Vagina (tissue), 2 donors: Measurements from ENCODE around the gene FADS6.

ENCODE experiments used
- POLR2A ChIP-seq, 2 donors: fragments of 450-650 bp; IDR thresholded peaks; one replicate each; pipeline ENCODE4 v1.6.1; 2017; ENCODE audit warnings: antibody characterized with exemption in 2 of 2, mild to moderate bottlenecking in 2 of 2, moderate library complexity in 2 of 2
- POLR2AphosphoS5 ChIP-seq, 2 donors: sonication (generic); formaldehyde crosslinking; IDR thresholded peaks; one replicate each; pipeline ENCODE4 v1.9.0; 2017; ENCODE audit warnings: antibody characterized with exemption in 2 of 2, mild to moderate bottlenecking in 2 of 2, low read depth in 1 of 2; ENCODE audit not compliant: insufficient read depth in 1 of 2
- TF ChIP-seq, protein P1 (sequence below), 3 experiments: fragments of 450-650 bp in 2 of 3; fragments of 200-600 bp in 1 of 3; sonication (generic) in 1 of 3; IDR thresholded peaks; one replicate each; pipeline ENCODE4 v1.5.1; 2017 to 2019; ENCODE audit warnings: antibody characterized with exemption in 3 of 3, mild to moderate bottlenecking in 2 of 3, moderate library complexity in 2 of 3

DNA sequence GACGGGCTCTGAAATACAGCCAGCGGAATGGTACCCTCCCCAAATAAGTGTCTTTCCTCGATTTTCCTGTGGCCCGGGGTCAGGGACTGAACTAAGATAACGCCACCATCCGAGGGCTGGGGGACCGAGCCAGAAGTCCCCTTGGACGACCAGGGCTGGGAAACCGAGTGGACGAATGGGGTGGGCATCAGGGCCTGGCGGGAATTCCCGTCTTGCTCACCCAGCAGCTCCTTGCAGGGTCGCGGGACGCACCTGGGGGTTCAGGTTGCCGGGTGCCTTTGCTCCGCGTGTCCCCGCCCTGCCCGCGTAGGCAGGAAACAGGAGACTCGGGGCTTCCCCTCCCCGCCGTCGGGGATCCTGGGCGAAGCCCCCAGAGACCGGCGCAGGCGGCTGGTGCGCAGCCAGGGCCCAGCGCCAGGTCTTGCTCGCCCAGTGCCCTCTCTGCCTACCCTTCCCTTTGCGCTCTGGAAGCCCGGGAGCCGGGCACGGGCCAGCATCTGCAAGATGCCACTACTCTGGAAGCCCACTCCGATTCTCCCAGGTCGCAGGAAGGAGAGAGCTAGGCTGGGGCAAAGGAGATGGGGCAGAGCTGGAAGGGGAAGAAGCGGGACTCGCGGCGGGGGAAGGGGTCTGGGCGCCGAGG lies 33.1 kb downstream of the FADS6 start:
- TF ChIP-seq, protein P1, sequence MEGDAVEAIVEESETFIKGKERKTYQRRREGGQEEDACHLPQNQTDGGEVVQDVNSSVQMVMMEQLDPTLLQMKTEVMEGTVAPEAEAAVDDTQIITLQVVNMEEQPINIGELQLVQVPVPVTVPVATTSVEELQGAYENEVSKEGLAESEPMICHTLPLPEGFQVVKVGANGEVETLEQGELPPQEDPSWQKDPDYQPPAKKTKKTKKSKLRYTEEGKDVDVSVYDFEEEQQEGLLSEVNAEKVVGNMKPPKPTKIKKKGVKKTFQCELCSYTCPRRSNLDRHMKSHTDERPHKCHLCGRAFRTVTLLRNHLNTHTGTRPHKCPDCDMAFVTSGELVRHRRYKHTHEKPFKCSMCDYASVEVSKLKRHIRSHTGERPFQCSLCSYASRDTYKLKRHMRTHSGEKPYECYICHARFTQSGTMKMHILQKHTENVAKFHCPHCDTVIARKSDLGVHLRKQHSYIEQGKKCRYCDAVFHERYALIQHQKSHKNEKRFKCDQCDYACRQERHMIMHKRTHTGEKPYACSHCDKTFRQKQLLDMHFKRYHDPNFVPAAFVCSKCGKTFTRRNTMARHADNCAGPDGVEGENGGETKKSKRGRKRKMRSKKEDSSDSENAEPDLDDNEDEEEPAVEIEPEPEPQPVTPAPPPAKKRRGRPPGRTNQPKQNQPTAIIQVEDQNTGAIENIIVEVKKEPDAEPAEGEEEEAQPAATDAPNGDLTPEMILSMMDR (IDR thresholded peaks at IDR 0.05): no peak
- TF ChIP-seq POLR2A (IDR thresholded peaks at IDR 0.05) (no peak), POLR2AphosphoS5 (IDR thresholded peaks at IDR 0.05; ENCODE audit: insufficient read depth in 1 of 2, low read depth in 1 of 2) (no peak)
